Osteoblast (primary cell): Measurements from ENCODE around the gene NRP2. TPM values are rescaled to one million over a fixed set of nuclear protein-coding genes. Genes with fewer than 3 reads are reported as not detected.

ENCODE experiments used
- DNase-seq: peaks from one replicate; pipeline ENCODE4 v3.0.0; 2011; ENCODE audit warnings: low spot score, mixed read lengths; ENCODE audit not compliant: insufficient read length; ENCODE audit errors: missing footprints
- H2AFZ ChIP-seq: 2 replicates; pipeline ENCODE4 v1.6.0; 2011; ENCODE audit warnings: mild to moderate bottlenecking, low read length
- H3K27ac ChIP-seq: 2 replicates; pipeline ENCODE4 v1.5.1; 2011; ENCODE audit warnings: mild to moderate bottlenecking, low read depth, low read length, moderate library complexity
- H3K27me3 ChIP-seq: 2 replicates; pipeline ENCODE4 v1.6.0; 2012; ENCODE audit warnings: mild to moderate bottlenecking, control low read depth, inconsistent platforms, low read length, moderate library complexity; ENCODE audit not compliant: insufficient read depth
- H3K36me3 ChIP-seq: 2 replicates; pipeline ENCODE4 v1.5.1; 2011; ENCODE audit warnings: mild to moderate bottlenecking, low read length, control low read depth, moderate library complexity; ENCODE audit not compliant: insufficient read depth
- H3K4me1 ChIP-seq: 2 replicates; pipeline ENCODE4 v1.5.1; 2011; ENCODE audit warnings: mild to moderate bottlenecking, low read length, control low read depth, moderate library complexity; ENCODE audit not compliant: insufficient read depth
- H3K4me2 ChIP-seq: 2 replicates; pipeline ENCODE4 v1.6.0; 2011; ENCODE audit warnings: mild to moderate bottlenecking, low read length; ENCODE audit not compliant: insufficient read depth
- H3K4me3 ChIP-seq: fragments of 200-600 bp; sonication (generic); 3 replicates; pipeline ENCODE4 v1.5.1; 2012; ENCODE audit warnings: mild to moderate bottlenecking, low read length, inconsistent platforms; ENCODE audit not compliant: insufficient read depth
- H3K79me2 ChIP-seq: 2 replicates; pipeline ENCODE4 v1.6.0; 2012; ENCODE audit warnings: mild to moderate bottlenecking, low read length, control low read depth, inconsistent platforms; ENCODE audit not compliant: insufficient read depth
- H3K9me3 ChIP-seq: 2 replicates; pipeline ENCODE4 v1.5.1; 2011; ENCODE audit warnings: low read depth, low read length, control low read depth
- H4K20me1 ChIP-seq: 2 replicates; pipeline ENCODE4 v1.6.0; 2012; ENCODE audit warnings: mild to moderate bottlenecking, low read length, control low read depth; ENCODE audit not compliant: insufficient read depth
- total RNA-seq: library from RNA; depleted of rRNA; stranded (reverse); fragments of >200 nt; gene quantifications from 2 replicates; pipeline ENCODE4 v1.2.3, GENCODE V29; 2012
- TF ChIP-seq, protein P1 (sequence below): IDR thresholded peaks from 2 replicates; pipeline ENCODE4 v1.5.1; 2011; ENCODE audit warnings: mild to moderate bottlenecking, low read depth, low read length, moderate library complexity; ENCODE audit errors: extremely low read depth

Gene NRP2
- total RNA-seq, 1 donor, result 183 TPM

DNA sequence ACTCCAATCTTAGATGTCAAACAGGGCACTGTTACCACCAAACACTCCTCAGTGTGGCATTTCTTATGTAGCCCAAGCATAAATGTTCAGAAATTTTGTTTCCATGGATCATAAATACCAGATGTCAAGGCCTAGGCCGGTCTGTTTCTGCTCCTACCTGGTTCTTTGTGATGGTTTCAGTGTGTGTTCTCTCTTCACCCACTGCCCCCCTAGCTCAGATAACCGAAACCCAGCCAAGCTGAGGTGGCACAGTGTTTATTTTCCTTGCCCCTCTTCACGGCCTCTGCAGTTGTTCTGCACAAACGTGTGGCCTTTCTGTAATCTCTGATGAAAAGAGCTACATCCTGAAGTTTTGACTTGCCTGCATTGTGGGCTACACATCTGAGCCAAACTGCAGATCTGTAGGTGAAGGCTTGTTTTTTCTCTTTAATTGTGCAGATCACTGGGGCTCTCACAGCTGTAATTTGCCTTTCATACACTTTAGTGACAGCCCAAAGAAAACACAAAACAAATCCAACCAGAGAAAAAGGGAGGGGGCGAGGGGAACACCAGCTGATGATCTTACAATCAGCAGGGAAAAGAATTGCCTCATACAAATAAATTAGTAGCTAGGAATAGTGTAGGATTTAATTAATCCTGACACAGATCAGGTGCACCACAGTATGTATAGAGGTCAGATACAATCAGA lies 99.1 kb downstream of the NRP2 start:
- DNase-seq, result no peak
- H3K79me2 ChIP-seq, result no peaks in the 10 kb centered on the region
- no peaks in the 10 kb centered on the region for H4K20me1 ChIP-seq
- H3K27me3 ChIP-seq, result no peaks in the 10 kb centered on the region
- H3K4me2 ChIP-seq, result no peak overlapping the region
- H3K27ac ChIP-seq, result no peak overlapping the region
- H3K4me1 ChIP-seq, result peaks cover 6% of the 10 kb centered on the region
- no peak overlapping the region for H3K4me3 ChIP-seq
- no peak overlapping the region for H2AFZ ChIP-seq
- no peaks in the 10 kb centered on the region for H3K9me3 ChIP-seq
- TF ChIP-seq, protein P1, sequence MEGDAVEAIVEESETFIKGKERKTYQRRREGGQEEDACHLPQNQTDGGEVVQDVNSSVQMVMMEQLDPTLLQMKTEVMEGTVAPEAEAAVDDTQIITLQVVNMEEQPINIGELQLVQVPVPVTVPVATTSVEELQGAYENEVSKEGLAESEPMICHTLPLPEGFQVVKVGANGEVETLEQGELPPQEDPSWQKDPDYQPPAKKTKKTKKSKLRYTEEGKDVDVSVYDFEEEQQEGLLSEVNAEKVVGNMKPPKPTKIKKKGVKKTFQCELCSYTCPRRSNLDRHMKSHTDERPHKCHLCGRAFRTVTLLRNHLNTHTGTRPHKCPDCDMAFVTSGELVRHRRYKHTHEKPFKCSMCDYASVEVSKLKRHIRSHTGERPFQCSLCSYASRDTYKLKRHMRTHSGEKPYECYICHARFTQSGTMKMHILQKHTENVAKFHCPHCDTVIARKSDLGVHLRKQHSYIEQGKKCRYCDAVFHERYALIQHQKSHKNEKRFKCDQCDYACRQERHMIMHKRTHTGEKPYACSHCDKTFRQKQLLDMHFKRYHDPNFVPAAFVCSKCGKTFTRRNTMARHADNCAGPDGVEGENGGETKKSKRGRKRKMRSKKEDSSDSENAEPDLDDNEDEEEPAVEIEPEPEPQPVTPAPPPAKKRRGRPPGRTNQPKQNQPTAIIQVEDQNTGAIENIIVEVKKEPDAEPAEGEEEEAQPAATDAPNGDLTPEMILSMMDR, result no peak
- peaks cover 11% of the 10 kb centered on the region for H3K36me3 ChIP-seq

DNA sequence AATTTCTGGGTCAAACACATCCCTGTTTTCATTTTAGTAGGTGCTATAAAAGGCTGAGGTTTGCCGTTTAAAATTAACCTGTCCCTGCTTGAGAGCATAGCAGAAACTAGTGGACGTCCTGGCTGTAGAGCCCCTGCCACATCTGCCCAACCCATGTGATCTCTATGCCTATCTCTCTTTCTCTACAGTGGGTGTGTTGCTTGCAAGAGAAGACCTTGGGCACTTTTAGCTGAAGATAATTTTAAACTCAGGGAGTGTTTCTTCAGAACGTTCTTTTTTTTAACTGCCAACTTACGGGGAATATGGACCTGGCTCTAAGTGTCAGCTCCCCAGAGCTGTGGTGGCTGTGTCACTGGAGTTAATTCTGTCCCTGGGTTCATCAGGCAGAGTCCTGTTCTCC lies 100.6 kb downstream of the NRP2 start:
- no peak overlapping the region for H2AFZ ChIP-seq
- H3K9me3 ChIP-seq, result no peaks in the 10 kb centered on the region
- H3K27ac ChIP-seq, result no peak overlapping the region
- TF ChIP-seq, protein P1, result no peak
- H3K4me1 ChIP-seq, result peaks cover 6% of the 10 kb centered on the region
- H4K20me1 ChIP-seq, result no peaks in the 10 kb centered on the region
- H3K27me3 ChIP-seq, result no peaks in the 10 kb centered on the region
- no peak overlapping the region for H3K4me3 ChIP-seq
- DNase-seq, result no peak
- no peak overlapping the region for H3K4me2 ChIP-seq
- no peaks in the 10 kb centered on the region for H3K36me3 ChIP-seq
- no peaks in the 10 kb centered on the region for H3K79me2 ChIP-seq

DNA sequence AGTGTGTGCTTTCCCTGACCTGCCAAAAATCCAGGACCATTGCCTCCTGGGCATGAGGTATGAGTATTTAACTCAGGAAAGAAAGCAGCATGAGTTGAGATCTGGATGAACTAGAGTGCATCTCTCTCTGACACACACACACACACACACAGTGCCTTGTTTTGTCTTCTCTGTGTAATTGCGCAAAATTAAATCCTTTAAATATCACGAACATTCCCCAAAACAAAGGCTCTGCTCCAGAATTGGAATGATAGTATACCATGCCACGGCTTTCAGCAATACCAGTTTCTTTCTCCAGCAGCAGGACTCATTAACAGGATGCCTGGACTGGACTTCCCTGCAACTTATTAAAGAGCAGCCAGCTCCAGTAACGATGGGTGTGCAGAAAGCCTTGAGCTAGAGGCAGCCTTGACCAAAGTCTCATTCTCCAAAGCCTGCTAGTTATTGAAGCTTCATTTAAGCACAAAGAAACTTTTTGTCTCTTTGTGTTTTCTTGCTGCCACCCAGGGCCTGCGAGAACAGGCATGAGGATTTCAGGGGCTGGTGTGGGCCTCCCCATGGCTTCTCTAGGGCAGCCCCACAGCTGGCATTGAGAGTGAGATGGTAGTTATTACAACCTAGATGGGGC lies 101.7 kb downstream of the NRP2 start:
- Histone ChIP-seq H3K4me3 (no peak overlapping the region), H2AFZ (no peak overlapping the region), H3K79me2 (no peaks in the 10 kb centered on the region), H3K9me3 (no peaks in the 10 kb centered on the region), H4K20me1 (no peaks in the 10 kb centered on the region), H3K36me3 (no peaks in the 10 kb centered on the region), H3K4me1 (peaks cover 6% of the 10 kb centered on the region), H3K27me3 (no peaks in the 10 kb centered on the region), H3K27ac (no peak overlapping the region), H3K4me2 (no peak overlapping the region)
- DNase-seq, result no peak
- TF ChIP-seq, protein P1, result no peak

DNA sequence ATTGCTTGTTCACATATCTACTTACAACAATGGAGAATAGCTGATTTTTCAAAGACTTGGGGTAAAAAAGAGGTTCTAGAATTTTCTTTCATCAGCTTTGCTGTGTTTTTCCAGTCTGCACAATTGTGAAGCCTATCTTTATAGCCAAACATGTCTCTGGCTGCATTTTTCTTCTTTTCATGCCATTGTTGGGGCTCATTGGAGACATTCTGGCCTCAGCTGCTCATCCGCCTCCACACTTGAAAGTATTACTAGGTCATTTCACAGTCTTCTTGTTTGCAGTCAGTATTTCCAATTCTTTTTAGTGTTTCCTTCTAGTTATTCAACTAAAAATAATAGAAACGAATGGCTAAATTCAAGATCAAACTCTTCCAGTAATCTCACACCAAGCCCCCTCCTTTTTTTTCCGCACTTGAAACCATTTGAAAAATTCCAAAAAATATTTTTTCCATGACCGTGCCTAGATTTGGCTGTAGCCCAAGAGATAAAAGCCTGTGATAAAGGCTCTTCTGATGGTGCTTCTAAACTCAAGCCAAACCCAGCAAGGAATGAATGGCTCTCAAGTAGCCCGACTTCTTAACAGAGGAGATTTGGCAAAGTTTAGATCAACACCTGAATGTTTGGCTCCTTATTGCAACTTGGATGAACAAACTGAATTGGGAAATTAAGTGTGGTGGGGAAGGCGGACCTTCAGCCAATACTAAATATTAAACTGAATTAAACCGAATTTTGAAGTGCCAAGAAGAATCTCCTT lies 103.4 kb downstream of the NRP2 start:
- H2AFZ ChIP-seq, result no peak overlapping the region
- no peaks in the 10 kb centered on the region for H3K9me3 ChIP-seq
- no peak for DNase-seq
- H4K20me1 ChIP-seq, result no peaks in the 10 kb centered on the region
- no peaks in the 10 kb centered on the region for H3K79me2 ChIP-seq
- no peak overlapping the region for H3K27ac ChIP-seq
- H3K4me1 ChIP-seq, result peaks cover 6% of the 10 kb centered on the region
- H3K27me3 ChIP-seq, result no peaks in the 10 kb centered on the region
- no peak overlapping the region for H3K4me2 ChIP-seq
- TF ChIP-seq, protein P1, result no peak
- H3K36me3 ChIP-seq, result no peaks in the 10 kb centered on the region
- no peak overlapping the region for H3K4me3 ChIP-seq
